GM12873 (cell line): ENCODE measurements around the gene PPP2R5D.

Source experiments
- CTCF ChIP-seq: IDR thresholded peaks from 2 replicates; pipeline ENCODE4 v1.5.1; 2012; ENCODE audit warnings: low read depth, mild to moderate bottlenecking, moderate library complexity, low read length, control low read depth; ENCODE audit not compliant: insufficient read depth; ENCODE audit errors: missing control alignments

PPP2R5D gene

DNA sequence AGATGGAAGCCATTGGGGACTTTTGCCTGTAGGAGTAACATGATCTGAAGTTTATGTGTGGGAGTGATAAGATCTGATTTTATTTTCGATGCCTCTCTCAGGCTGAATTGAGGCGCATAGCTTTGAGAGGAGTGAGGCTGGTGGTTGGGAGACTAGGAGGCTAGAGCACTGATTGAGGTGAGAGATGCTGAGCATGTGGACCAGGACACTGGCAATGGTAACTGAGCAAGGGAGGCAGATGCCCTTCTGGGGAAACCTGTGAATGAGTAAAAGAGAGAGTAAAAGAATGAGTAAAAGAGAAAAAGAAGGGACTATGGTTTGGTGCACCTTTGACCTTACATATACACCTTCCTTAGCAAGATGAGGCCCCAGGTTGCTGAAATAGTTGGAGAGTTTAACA lies 40.1 kb downstream of the PPP2R5D start:
- TF ChIP-seq CTCF = no peak

DNA sequence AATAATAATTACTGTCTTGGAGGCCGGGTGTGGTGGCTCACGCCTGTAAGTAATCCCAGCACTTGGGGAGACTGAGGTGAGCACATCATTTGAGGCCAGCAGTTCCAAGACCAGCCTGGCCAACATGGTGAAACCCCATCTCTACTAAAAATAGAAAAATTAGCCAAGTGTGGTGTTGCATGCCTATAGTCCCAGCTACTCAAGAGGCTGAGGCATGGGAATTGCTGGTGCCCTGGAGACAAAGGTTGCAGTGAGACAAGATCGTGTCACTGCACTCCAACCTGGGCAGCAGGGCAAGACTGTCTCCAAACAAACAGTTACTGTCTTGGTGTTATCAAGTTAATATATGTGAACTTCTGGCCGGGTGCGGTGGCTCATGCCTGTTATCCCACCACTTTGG lies 42.0 kb downstream of the PPP2R5D start:
- TF ChIP-seq CTCF = no peak

- no peak for TF ChIP-seq CTCF
Observed at GRCh38 chr6:43029120-43029519, 44.8 kb downstream of the PPP2R5D start.

DNA sequence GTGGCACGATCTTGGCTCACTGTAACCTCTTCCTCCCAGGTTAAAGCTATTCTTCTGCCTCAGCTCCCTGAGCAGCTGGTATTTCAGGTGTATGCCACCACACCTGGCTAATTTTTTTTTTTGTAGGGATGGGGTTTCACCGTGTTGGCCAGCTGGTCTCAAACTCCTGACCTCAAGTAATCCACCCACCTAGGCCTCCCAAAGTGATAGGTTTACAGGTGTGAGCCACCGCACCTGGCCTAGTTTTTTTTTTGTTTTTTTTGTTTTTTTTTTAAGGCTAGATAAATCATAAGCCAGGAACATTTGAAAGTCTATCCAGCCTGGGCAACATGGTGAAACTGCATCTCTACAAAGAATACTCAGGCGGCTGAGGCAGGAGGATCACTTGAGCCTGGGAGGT lies 48.0 kb downstream of the PPP2R5D start:
- TF ChIP-seq CTCF = no peak

- TF ChIP-seq CTCF = no peak
Observed at GRCh38 chr6:43033496-43034189, 49.3 kb downstream of the PPP2R5D start.

DNA sequence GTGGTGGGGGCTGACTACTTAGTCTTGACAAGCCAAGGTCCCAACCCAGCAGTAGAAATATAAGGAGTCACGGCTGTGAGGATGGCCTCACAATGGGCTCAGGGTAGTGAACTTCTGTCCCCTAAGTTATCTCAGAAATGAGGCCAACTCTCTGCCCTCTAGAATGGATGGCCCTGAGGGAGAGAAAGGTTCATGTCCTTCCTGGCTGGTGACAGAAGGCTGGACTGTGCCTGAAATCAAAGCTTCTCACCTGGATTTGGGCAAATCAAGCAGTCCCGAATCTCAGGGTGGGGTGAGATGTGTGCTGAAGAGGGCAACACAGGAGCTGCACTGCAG lies 49.8 kb downstream of the PPP2R5D start:
- no peak for TF ChIP-seq CTCF

DNA sequence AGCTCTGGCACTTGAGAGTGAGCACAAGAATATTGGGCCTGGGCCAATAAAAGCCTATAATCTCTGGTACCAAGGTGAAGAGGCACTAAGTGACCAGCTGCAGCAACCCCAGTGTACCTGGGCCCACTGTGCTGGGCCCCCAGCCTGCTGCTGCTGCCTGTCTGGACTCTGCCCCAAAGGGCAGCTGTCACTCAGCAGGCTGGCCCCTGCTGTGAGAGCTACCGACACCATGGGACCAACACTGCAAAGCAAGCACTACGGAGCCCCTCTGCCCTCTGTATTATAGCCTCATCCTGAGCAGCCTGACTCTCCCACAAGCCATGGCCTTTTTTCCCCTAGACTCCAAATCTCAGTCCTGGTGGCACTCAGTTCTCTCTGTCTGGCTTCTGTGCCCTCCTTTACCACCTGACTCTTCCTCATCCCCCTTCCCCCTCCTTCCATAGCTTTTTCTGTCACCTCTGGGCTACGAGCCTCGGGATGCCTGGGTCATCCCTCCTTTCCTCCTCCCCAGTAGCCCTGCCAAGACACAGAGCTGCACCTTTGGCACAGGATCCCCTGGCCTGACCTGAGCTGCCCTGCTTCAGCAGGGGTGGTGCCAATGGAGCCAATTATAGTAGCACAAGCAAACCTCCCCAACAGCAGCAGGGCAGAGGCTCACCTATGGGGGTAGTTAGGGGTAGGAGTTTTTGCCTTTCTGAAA lies 51.3 kb downstream of the PPP2R5D start:
- no peak for TF ChIP-seq CTCF
